GM18951 (cell line): Measurements from ENCODE around the gene FAM149A.
A peak's percentile ranks its signal among the peaks of the same experiment; 100 is the strongest.

Experiments used
- POLR2A ChIP-seq: IDR thresholded peaks from 4 replicates; pipeline ENCODE4 v1.6.1; 2011; ENCODE audit warnings: mild to moderate bottlenecking; ENCODE audit not compliant: insufficient read length, insufficient read depth; ENCODE audit errors: extremely low read depth
- in situ Hi-C: fragments of 300-500 bp; cut with MboI; formaldehyde crosslinking; loops from one replicate; pipeline ENCODE4 v1.12.0; 2022; ENCODE audit warnings: low sequenced_read_pairs, mixed read lengths, inconsistent platforms; ENCODE audit not compliant: unreplicated experiment

FAM149A gene

GRCh38 chr4:186151499-186151898 lies 47.0 kb downstream of the FAM149A start:
- in situ Hi-C loops = no loop called here
- TF ChIP-seq POLR2A = no peak

- in situ Hi-C loops = no loop called here
- no peak for TF ChIP-seq POLR2A
These were observed 53.7 kb downstream of the FAM149A start for GRCh38 chr4:186158021-186158813.

GRCh38 chr4:186158966-186159365 lies 54.5 kb downstream of the FAM149A start:
- no peak for TF ChIP-seq POLR2A

GRCh38 chr4:186159613-186160012 lies 55.1 kb downstream of the FAM149A start:
- no peak for TF ChIP-seq POLR2A
- in situ Hi-C loops = no loop called here

More at GRCh38 chr4:186158966-186159365, 54.5 kb downstream of the FAM149A start:
- in situ Hi-C loops = no loop called here

- in situ Hi-C loops = no loop called here
- TF ChIP-seq POLR2A = peak; percentile 43
These were observed 56.6 kb downstream of the FAM149A start for GRCh38 chr4:186161138-186161537.

- in situ Hi-C loops = no loop called here
- TF ChIP-seq POLR2A = no peak
These were observed 62.5 kb downstream of the FAM149A start for GRCh38 chr4:186166852-186167512.

- in situ Hi-C loops = no loop called here
- TF ChIP-seq POLR2A = no peak
These were observed 63.1 kb downstream of the FAM149A start for GRCh38 chr4:186167605-186168004.

- no peak for TF ChIP-seq POLR2A
- in situ Hi-C loops = no loop called here
These were observed 64.2 kb downstream of the FAM149A start for GRCh38 chr4:186168750-186169149.

- no peak for TF ChIP-seq POLR2A
- in situ Hi-C loops = no loop called here
These were observed 64.9 kb downstream of the FAM149A start for GRCh38 chr4:186169333-186169944.

- no peak for TF ChIP-seq POLR2A
- in situ Hi-C loops = no loop called here
These were observed 65.7 kb downstream of the FAM149A start for GRCh38 chr4:186169945-186170802.

- no peak for TF ChIP-seq POLR2A
- in situ Hi-C loops = no loop called here
These were observed 66.5 kb downstream of the FAM149A start for GRCh38 chr4:186170966-186171365.

- in situ Hi-C loops = no loop called here
- TF ChIP-seq POLR2A = no peak
These were observed 68.0 kb downstream of the FAM149A start for GRCh38 chr4:186172546-186172945.

- in situ Hi-C loops = no loop called here
- TF ChIP-seq POLR2A = no peak
These were observed 83.6 kb downstream of the FAM149A start for GRCh38 chr4:186188107-186188506.
